ENCODE results near the gene KRTAP24-1.

- TF ChIP-seq YY1 (IDR thresholded peaks at IDR 0.05; ENCODE audit: insufficient read depth, insufficient read length): no peak
- TF ChIP-seq ZNF274 (IDR thresholded peaks at IDR 0.05; ENCODE audit: low read depth, low read length): no peak
- no peak for TF ChIP-seq SUZ12 (IDR thresholded peaks at IDR 0.05; ENCODE audit: extremely low read depth, insufficient read depth, insufficient read length)
Observed at GRCh38 chr21:30326390-30326789, 43.6 kb upstream of the KRTAP24-1 start.

Measured in NT2/D1 (cell line).